HG03196 (cell line): ENCODE results near the gene IL13.

Source experiments
- ATAC-seq: cut with Tn5 transposase; IDR thresholded peaks from one replicate; pipeline ENCODE4 v1.9.1; 2021; ENCODE audit not compliant: unreplicated experiment

Gene IL13

DNA sequence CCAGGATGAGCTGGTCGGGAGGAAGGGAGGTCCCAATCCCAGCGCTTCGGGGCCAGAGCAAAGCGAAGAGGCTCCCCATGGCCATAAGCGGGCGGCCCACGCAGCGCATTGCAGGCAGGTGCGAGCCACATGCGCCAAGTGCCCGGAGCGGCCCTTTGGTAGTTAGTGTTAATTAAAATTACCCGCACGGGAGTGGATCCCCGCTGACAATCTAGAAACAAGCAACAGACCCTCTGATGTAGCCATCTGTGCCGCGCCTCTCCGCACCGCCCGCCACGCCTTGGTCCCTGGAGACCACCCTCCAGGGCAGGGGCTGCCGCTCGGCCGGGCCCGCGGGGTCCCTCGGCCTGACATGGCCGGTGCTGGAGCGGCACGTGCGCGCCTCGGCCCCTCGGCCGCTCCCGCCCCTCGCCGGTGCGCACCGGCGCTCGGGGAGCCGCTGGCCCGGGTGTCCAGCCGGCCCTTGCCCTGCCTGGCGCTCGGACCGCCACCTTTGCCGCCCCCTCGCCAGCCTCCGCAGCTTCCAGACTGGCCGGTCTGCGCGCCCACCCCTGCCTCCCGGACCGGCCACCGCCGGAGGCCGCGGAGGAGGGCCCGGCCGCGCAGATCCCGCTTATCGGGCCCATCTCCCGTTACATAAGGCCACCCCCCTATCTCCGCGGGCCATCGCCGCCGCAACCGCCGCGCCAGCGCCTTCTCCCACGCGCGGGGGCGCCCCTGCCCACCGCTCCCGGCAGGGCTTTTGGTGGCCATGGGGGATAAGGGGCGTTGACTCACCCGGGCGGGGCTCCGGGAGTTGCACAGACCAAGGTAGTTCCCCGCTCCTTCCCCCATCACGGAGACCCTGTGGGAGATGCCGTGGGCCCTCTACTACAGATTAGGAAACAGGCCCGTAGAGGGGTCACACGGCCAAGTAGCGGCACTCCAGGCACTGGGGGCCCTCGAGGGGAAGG lies 1.9 kb upstream of the IL13 start:
- ATAC-seq = no peak

DNA sequence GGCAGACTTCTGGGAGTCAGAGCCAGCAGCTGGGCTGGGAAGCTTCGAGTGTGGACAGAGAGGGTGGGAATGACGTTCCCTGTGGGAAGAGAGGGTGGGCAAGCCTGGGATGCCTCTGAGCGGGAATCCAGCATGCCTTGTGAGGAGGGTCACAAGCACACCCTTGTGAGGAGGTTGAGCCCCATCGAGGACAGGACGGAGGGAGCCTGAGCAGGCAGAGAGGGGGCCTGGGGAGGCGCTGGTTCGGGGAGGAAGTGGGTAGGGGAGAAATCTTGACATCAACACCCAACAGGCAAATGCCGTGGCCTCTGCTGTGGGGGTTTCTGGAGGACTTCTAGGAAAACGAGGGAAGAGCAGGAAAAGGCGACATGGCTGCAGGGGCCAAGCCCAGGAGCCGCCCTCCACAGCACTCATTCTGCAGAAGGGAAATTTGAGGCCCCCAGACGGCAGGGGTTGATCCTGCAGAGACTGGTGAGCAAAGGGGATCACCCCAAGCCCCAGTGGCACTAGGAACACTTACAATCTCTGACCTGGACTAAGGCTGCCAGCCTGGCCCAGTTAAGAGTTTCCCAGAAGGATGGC lies 1.1 kb upstream of the IL13 start:
- ATAC-seq = no peak

DNA sequence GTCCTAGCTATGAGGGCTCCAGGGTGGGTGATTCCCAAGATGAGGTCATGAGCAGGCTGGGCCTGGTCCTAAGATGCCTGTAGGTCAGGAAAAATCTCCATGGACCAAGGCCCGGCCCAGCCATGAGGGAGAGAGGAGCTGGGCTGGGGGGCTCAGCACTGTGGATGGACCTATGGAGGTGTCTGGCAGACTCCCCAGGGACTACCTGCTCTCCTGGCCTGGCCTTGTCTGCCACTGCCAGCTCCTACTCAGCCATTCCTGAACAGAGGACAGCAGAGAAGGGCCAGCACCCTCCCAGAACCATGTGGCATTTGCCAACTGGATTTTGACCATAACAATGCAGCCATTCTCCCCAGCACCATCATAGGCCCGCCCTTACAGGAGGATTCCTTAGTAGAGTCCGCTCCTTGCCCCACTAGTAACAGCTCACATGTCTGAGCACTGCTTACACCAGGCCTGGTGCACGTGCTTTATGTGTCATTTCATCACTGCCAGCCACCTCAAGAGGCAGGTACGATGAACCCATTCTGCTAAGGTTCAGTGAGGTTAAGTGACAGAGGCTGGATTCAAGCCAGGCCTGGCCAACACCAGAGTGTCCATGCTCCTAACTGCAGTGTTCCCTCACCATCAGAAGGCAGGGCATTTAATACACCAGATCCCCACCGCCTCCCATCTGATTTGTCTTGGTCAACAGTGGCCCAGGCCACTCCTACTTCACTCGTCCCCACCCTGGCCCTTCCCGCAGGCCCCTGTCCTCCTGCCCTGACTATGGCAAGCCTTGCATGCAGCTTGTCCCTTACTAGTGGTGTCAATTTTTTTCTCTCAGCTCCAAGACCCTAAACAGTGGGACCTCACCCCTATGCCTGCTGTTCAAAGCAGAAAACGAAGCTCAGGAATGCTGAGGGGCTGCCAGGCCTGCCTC lies 669 bp downstream of the IL13 start:
- ATAC-seq = no peak

DNA sequence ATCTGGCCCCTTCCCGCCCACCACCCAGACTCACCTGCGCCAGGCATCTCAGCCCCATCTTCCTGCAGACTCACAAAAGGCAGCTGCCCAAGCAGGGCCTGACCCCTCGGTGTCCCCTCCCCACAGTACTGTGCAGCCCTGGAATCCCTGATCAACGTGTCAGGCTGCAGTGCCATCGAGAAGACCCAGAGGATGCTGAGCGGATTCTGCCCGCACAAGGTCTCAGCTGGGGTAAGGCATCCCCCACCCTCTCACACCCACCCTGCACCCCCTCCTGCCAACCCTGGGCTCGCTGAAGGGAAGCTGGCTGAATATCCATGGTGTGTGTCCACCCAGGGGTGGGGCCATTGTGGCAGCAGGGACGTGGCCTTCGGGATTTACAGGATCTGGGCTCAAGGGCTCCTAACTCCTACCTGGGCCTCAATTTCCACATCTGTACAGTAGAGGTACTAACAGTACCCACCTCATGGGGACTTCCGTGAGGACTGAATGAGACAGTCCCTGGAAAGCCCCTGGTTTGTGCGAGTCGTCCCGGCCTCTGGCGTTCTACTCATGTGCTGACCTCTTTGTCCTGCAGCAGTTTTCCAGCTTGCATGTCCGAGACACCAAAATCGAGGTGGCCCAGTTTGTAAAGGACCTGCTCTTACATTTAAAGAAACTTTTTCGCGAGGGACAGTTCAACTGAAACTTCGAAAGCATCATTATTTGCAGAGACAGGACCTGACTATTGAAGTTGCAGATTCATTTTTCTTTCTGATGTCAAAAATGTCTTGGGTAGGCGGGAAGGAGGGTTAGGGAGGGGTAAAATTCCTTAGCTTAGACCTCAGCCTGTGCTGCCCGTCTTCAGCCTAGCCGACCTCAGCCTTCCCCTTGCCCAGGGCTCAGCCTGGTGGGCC lies 1.9 kb downstream of the IL13 start:
- no peak for ATAC-seq

DNA sequence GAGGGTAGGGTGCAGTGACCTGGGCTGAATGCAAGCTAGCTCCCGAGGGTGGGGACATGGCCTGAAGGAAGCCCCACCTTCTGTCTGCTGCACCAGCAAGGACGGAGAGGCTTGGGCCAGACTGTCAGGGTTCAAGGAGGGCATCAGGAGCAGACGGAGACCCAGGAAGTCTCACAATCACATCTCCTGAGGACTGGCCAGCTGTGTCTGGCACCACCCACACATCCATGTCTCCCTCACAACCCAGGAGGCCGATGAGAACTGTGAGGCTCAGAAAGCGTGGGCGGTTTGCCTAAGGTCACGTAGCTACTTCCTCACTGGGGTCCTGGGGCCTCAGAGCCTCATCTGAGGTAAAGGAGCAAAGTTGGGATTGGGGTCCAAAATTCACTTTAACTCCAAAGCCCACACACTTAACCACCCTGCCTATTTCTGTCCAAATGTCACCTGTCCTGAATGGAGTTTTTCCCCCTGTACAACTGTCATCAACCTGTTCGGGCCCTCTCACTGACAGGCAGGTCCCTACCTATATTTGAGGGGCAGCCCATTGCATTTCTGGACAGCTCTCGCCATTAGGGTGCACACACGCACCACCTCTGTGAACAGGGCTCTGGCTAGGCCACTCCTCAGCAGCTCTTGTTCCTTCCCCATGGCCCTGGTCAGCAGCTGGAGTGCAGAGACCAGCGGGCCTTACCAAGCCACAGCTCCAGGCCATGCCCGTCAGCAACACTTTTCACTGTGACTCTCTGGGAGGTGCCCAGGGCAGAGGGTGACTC lies 3.4 kb downstream of the IL13 start:
- no peak for ATAC-seq

DNA sequence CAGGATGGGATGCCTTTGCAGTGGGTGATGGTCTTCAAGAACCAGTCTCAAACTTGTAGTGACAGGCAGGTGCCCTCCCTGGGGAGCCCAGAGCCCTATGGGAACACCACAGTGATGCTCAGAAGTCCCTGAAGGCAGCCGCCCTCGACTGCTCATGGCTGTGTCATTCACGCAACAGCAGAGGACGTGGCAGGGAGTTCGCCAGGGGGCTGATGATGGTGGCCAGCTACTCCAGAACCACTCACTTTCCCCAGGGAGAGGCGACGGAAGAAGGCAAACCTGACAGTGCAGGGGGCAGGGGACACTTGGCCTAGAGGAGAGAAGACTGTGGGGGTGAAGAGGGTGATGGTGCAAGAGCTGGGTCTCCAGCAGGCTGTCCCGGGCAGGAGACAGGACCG lies 4.0 kb downstream of the IL13 start:
- no peak for ATAC-seq

DNA sequence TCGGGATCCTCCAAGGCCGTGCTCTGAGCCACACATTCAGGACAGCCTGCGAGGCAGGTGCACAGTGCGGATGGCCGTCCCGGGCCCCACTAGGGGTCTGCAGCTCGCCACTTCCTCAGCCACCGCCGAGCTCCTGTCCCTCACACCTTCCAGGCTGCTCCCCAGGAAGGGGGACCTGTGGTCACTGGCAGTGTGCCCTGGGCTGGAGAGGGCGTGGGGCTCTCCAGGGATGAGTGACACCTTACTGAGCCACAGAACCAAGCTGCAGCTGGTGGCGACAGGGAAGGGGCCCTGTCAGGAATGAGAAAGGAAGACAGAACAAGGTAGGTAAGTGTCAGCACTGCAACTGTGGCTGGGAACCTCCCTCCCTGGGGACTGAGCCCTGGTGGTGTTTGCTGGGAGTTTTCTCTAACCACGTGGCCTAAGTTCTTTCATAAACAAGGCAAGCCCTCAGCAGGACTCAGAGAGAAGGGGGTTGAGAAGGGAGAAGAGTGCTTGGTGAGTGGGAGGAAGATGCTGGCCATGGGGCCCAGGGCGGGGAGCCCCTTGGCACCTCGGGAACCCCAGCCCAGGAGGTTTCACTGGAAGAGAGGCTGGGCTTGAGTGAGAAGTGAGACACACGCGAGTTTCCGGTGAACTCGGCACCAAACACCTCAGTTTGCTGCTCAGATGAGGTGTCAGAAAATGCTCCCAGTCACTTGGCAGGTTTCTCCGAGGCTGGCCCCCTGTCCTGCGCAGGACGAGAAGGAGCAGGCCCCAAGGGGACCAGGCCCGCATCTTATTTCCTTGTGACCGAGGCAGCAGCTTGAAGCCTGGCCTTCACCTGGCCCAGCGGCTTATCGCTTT lies 5.2 kb downstream of the IL13 start:
- ATAC-seq = peak; percentile 49

DNA sequence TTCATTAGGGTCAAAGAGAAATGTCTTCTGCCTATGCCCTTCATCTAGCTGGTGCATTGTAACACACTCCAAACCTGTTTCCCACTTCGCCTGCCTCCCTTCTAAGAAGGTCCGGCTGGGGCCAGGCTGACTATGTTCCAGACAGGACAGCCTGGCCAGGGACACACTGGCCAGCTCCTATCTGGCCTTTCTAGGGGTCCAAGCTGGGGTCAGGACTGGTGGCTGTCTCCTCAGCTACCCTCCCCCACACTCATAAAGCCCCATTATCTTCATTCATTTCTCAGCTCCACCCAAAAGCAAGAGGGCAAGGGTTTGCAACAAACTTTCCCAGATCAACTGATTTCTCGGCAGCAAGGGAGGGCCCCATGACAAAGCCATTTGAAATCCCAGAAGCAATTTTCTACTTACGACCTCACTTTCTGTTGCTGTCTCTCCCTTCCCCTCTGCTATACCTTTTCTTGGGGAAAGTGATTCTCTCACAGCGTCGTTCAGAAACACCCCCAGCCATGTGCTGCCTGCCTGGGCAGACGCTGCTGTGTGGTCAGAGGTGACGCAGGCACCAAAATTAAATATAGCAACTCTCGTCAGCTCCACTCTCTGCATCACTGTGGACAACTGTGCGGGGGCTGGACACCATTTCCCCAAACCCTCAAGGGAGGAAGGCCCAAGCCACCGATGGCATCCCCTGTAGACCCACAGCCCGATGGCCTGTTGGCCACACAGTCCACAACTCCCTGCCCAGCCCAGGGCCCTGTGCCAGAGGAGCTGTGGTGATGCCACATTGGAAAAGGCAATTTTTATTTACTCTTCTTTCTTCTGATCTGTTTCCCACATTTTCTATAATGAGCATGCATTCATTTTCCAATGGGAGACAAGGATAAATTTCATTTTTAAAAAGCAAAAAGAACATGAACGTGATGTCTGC lies 6.1 kb downstream of the IL13 start:
- ATAC-seq = peak; percentile 41

DNA sequence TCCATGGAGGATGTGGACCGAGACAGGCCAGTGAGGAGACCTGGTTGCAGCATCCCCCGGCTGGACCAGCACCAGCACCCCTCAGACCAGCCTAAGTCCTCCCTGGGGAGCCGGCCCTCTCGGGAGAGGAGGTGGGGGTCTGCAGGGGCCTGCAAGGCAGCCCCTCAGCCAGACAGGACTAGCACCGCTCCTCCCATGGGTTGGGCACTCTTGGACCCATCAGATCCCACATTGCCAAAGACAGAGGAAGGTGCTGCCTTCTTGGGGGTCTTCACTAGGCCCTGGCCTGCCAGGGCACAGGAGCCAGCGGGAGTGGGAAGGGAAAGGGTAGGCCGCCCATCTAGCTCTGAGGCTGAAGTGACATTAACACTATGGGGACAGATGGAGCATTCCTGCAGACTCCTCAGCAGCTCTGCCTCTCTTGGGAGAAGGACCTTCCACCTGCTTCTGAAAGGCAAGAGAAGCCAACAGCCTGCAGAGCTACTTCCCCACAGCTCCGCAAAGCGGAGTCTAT lies 6.8 kb downstream of the IL13 start:
- ATAC-seq = no peak

DNA sequence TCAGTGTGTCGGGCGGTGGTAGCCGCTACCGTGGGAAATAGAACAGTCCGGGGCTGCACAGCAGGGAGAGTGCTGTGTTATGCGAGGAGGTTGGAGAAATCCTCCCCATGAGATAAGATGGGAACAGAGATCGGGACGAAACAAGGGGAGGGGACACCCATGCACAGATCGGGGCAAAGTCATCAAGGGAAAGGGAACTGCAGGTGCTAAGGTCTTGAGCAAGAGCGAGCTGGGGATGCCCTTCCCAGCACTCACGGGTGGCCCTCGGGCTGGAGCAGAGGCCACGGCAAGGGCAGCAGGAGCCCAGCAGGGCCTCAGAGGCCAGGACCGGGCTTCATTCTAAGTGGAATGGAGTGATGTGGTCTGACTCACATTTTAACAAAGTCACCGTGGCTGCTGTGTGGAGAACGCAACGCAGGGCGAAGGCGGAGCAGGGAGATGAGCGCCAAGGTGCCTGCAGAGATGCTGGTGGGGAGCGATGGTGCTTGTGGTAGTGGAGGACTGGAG lies 7.7 kb downstream of the IL13 start:
- ATAC-seq = no peak

DNA sequence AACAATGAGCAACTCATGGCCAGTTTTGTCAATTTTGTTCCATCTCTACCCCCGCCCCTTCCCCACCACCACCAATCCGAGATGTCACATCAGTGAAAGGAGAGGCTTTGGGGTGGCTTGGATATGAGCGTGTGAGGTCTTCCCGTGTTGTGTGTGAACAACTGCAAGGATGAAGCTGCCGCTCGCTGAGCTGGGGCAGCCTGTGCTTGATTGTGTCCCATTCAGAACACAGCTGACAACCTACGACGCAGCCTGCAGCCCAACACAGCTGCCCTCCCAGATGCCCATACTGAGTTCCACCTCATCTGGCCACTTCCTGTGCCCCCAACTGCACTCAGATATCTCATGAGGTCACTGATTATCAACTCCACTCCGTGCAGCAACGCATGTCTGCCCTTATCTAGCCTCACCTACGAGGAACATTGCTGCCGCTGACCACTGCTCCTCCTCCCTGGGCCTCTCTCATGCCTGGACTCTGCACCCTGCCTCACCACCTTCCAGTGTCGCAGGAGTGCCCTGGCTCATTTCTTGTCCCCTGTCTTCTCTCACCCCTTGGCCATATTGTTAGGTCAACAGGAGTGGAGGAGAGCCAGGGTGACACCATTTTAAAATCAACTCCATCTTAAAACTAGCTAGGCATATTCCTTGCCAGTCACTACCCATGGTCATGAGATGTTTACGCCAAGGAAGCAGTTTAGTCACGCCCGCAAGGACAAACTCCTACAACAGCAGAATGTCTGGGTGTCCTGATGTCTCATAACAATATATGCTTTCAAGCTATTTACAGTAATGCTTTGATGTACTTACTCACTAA lies 8.5 kb downstream of the IL13 start:
- ATAC-seq = no peak

DNA sequence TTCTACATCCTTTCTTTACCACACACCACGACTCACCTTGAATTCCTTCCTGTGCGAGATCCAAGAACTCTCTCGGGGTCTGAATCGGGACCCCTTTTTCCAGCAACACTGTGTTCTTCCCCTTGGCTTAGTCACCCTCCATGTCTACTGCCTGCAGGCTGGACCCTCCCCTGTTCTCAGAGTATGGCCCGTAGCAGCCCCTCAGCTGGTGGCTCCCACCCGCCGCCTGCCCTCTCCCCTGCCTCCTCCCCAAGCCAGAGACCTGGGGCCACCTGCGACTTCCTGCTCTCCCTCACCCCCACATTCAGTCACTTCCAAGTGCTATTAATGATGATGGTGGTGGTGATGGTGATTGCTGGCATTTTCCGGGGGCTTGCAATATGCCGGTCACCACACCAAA lies 9.3 kb downstream of the IL13 start:
- ATAC-seq = no peak

DNA sequence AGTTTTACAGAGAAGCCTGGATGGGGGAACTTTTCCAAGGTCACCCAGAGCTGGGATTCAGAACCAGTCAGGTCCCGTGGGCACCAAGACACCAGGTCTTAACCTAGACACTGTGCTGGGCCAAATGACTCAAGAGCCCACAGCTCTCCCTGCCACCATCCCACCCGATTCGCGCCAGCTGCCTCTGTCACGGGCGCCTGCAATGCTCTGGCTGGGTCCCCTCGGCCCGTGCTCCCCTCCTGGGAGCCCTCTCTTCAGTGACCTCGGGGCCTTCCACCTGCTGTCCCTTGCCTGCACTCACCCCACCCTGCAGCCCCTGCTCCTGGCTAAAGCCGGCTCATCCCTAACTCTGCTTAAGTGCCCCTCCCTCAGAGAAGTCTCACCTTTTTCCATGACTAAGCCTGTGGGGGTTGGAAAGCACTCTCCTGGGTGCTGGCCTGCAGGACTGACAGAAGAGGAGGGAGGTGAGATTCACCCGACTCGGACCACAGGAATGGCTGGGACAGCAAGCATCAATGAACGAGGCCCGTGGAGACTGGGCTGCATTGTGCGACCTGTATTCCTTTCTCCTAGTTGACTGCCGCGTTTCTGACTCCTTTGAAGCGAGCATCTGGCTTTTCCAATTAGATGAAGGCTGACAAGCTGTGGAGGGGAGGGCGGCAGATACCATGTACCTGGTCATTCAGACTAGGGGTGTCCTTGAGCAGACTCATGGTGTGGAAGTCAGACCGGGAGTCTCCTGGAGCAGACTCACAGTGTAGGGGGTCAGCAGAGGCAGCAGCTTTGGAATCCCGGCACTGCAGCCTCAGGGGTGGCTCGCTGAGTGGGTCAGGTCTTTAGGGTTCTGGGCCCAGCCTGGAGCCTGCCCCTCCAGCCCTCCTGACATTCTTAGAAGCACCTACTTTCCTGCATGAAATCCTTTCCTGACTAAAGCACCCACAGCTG lies 10.1 kb downstream of the IL13 start:
- ATAC-seq = no peak

DNA sequence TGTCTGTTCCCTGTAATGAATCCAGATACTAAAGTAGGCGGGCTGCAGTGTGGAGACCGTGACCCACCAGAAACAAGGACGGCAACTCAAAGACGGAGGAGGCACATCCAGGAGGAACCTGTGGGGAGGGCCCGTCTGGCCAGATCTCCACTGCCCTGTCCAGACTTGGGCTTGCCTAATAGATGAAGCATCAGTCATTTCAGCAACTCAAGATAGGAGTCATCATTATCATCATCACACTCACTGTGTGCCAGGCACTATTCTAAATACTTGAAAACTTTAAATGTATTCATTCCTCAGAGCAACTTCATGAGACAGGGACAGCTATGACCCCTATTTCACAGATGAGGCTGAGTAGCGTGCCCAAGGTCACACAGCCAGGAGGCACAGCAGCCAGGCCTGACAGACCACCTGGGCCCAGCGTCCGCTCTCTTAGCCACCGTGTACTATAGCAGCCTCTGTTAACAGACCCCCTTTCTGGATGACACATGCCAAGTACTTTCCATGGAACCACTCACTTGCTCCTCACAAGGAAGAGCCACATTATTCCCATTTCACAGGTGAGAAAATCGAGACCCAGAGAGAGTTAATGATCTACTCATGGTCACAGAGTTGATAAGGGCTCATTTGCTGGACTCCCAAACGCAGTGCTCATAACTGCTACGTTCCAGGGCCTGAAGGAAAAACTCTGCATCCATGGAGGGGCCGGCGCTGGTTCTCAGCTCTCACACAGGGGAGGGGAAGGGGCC lies 10.9 kb downstream of the IL13 start:
- ATAC-seq = no peak

DNA sequence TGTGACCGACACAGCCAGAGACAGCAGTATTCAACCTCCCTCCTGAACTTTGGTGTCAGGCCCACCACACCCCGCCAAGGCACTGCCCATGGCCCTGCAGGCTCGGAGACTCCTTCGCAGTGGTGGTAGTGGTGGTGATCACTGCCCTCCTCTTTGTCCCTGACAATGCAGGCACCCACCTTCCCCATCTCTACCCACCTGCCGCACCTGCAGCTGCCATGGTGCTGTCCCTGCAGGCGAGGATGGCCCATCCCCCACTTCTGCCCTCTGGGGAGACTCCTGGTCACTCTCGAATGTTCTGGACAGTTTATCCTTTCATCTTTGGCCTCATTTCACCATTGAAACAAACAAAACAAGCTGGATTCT lies 11.5 kb downstream of the IL13 start:
- no peak for ATAC-seq
